B cell (primary cell): ENCODE results near the gene OLAH. TPM values are rescaled to one million over a fixed set of nuclear protein-coding genes. Genes with fewer than 3 reads are reported as not detected.

Experiments used
- ATAC-seq: fragments of 200-7000 bp; cut with Tn5 transposase; one replicate; pipeline ENCODE4 v1.10.0; 2021; ENCODE audit warnings: low read depth, mild to moderate bottlenecking, moderate number of reproducible peaks, moderate library complexity
- CTCF ChIA-PET: fragments of 350-600 bp; sonication (Branson Sonifier 250); formaldehyde crosslinking; loops from one replicate; lab custom pipeline; 2021; ENCODE audit warnings: antibody characterized with exemption, inconsistent platforms; lab: Charles Lee
- POLR2A ChIA-PET: fragments of 350-600 bp; sonication (Branson Sonifier 250); formaldehyde crosslinking; loops from one replicate; lab custom pipeline; 2021; ENCODE audit warnings: antibody characterized with exemption; lab: Charles Lee
- DNase-seq: peaks from one replicate; pipeline ENCODE4 v3.0.0; 2013
- H2AFZ ChIP-seq: 2 replicates; pipeline ENCODE4 v1.6.1; 2012; ENCODE audit warnings: mild to moderate bottlenecking, low read depth, low read length; ENCODE audit not compliant: insufficient read depth, poor library complexity, severe bottlenecking
- H3K27ac ChIP-seq, 2 donors: 1 replicate in 1 of 2; 2 replicates in 1 of 2; pipeline ENCODE4 v1.5.1; 2012 to 2013; ENCODE audit warnings: low read length in 2 of 2, mild to moderate bottlenecking in 2 of 2, moderate library complexity in 1 of 2
- H3K27me3 ChIP-seq, 4 experiments: fragments of 200-600 bp in 1 of 4; sonication (generic) in 1 of 4; replicated peaks in 1 of 4; 1 replicate in 2 of 4; 2 replicates in 2 of 4; pipeline versions ENCODE4 v1.6.1 to v1.7.0; 2013 to 2016; ENCODE audit warnings: low read length in 3 of 4, mild to moderate bottlenecking in 2 of 4, mixed read lengths in 1 of 4, moderate library complexity in 1 of 4; ENCODE audit not compliant: insufficient read depth in 4 of 4, control insufficient read depth in 3 of 4; ENCODE audit errors: control extremely low read depth in 1 of 4
- H3K36me3 ChIP-seq, 2 experiments: replicated peaks in 1 of 2; 1 replicate in 1 of 2; 2 replicates in 1 of 2; pipeline versions ENCODE4 v1.6.1 to v1.7.1; 2013; ENCODE audit warnings: low read length in 1 of 2; ENCODE audit not compliant: insufficient read depth in 2 of 2, control insufficient read depth in 1 of 2; ENCODE audit errors: control extremely low read depth in 1 of 2, extremely low read depth in 1 of 2
- H3K4me1 ChIP-seq, 2 donors: fragments of 200-600 bp in 1 of 2; sonication (generic) in 1 of 2; 1 replicate in 1 of 2; 2 replicates in 1 of 2; pipeline versions ENCODE4 v1.5.1 to v1.6.1; 2013 to 2017; ENCODE audit warnings: low read length in 2 of 2; ENCODE audit not compliant: control insufficient read depth in 2 of 2, insufficient read depth in 2 of 2
- H3K4me2 ChIP-seq: replicated peaks from 2 replicates; pipeline ENCODE3; 2012; ENCODE audit warnings: mild to moderate bottlenecking, low read depth, low read length; ENCODE audit not compliant: poor library complexity, severe bottlenecking
- H3K4me3 ChIP-seq, 5 experiments: fragments of 200-600 bp in 1 of 5; sonication (generic) in 1 of 5; 1 replicate in 3 of 5; 2 replicates in 2 of 5; pipeline versions ENCODE4 v1.5.1 to v1.7.0; 2011 to 2016; ENCODE audit warnings: low read length in 4 of 5, mild to moderate bottlenecking in 4 of 5, low read depth in 2 of 5, control low read depth in 1 of 5, moderate library complexity in 1 of 5; ENCODE audit not compliant: insufficient read depth in 1 of 5; ENCODE audit errors: control extremely low read depth in 1 of 5, extremely low read depth in 1 of 5
- H3K79me2 ChIP-seq: fragments of 200-600 bp; sonication (generic); one replicate; pipeline ENCODE4 v1.6.0; 2016; ENCODE audit warnings: low read length; ENCODE audit not compliant: control insufficient read depth, insufficient read depth
- H3K9ac ChIP-seq: fragments of 200-600 bp; sonication (generic); 2 replicates; pipeline ENCODE4 v1.6.1; 2017; ENCODE audit warnings: mild to moderate bottlenecking, low read length, moderate library complexity
- H3K9me3 ChIP-seq, 3 donors: one replicate each; pipeline versions ENCODE4 v1.6.1 to v1.7.1; 2013; ENCODE audit warnings: low read length in 2 of 3; ENCODE audit not compliant: control insufficient read depth in 2 of 3, insufficient read depth in 1 of 3; ENCODE audit errors: control extremely low read depth in 1 of 3
- H4K20me1 ChIP-seq: 2 replicates; pipeline ENCODE4 v1.6.0; 2012; ENCODE audit warnings: mild to moderate bottlenecking, low read length; ENCODE audit not compliant: insufficient read depth, control insufficient read depth, poor library complexity, severe bottlenecking
- H3K27ac Mint-ChIP-seq: one replicate; pipeline ENCODE4 v1.8.0; 2021; ENCODE audit warnings: mixed read lengths
- H3K27me3 Mint-ChIP-seq: one replicate; pipeline ENCODE4 v1.8.0; 2021; ENCODE audit warnings: mixed read lengths
- H3K4me1 Mint-ChIP-seq: one replicate; pipeline ENCODE4 v1.8.0; 2021; ENCODE audit warnings: mixed read lengths
- H3K4me3 Mint-ChIP-seq: one replicate; pipeline ENCODE4 v1.8.0; 2021; ENCODE audit warnings: mixed read lengths
- H3K9me3 Mint-ChIP-seq: one replicate; pipeline ENCODE4 v1.8.0; 2022; ENCODE audit warnings: mixed read lengths; ENCODE audit not compliant: insufficient read depth
- CTCF ChIP-seq: fragments of 200-600 bp; IDR thresholded peaks from one replicate; pipeline ENCODE4 v1.8.0; 2022; ENCODE audit warnings: antibody characterized with exemption, mild to moderate bottlenecking
- EZH2 ChIP-seq: IDR thresholded peaks from 2 replicates; pipeline ENCODE4 v1.6.1; 2012; ENCODE audit warnings: borderline replicate concordance, low read depth, mild to moderate bottlenecking, moderate library complexity, low read length; ENCODE audit not compliant: insufficient read depth, poor library complexity, severe bottlenecking
- WGBS: methylation state at CpG from one replicate; pipeline ENCODE4 v1.1.5; 2013; ENCODE audit warnings: missing lambda C conversion rate; ENCODE audit not compliant: insufficient coverage; 5-methylcytosine and 5-hydroxymethylcytosine counted together
- intact Hi-C: fragments of 100-400 bp; cut with micrococcal nuclease; formaldehyde crosslinking; loops from one replicate; pipeline ENCODE4 v1.10.0; 2022
- polyA plus RNA-seq: library from polyadenylated mRNA; depleted of rRNA; stranded (reverse); fragments of >200 nt; gene quantifications from 2 replicates; pipeline ENCODE4 v1.2.3, GENCODE V29; 2012
- total RNA-seq, 2 donors: library from RNA; stranded (reverse); fragments of 120-200 nt in 1 of 2; gene quantifications; 1 replicate in 1 of 2; 2 replicates in 1 of 2; pipeline versions ENCODE4 v1.2.3 to v1.2.4, GENCODE V29; 2013 to 2022

The OLAH gene
- total and polyA plus RNA-seq, 2 donors (not counting 1 experiment from before 2014, with no cell fraction given), result not detected

- TF ChIP-seq EZH2 (no peak), CTCF (no peak)
- no peak for DNase-seq
- H4K20me1 ChIP-seq, result no peaks in the 10 kb centered on the region
- H3K79me2 ChIP-seq, result no peaks in the 10 kb centered on the region
- POLR2A ChIA-PET, result no interaction called here
- 93% methylated on average over 3 of the region's 5 CpGs for WGBS
- H3K9me3 ChIP-seq, result peaks cover 0 to 6% (median 3%) of the 10 kb centered on the region in 3 donors
- no peak overlapping the region for H3K27ac Mint-ChIP-seq
- H3K4me3 ChIP-seq, result no peak overlapping the region
- no peak overlapping the region for H3K4me3 Mint-ChIP-seq
- no peak overlapping the region for H3K9ac ChIP-seq
- CTCF ChIA-PET, result no interaction called here
- H3K4me1 ChIP-seq, result no peaks in the 10 kb centered on the region
- H3K4me2 ChIP-seq, result no peak overlapping the region
- ATAC-seq, result no peak
- H3K4me1 Mint-ChIP-seq, result no peaks in the 10 kb centered on the region
- H3K27me3 ChIP-seq, result peaks cover 0 to 8% (median 2%) of the 10 kb centered on the region in 4 experiments
- H3K9me3 Mint-ChIP-seq, result no peaks in the 10 kb centered on the region
- peaks cover 28% of the 10 kb centered on the region for H3K27me3 Mint-ChIP-seq
- no peak overlapping the region for H2AFZ ChIP-seq
- H3K36me3 ChIP-seq, result no peaks in the 10 kb centered on the region
- no peak overlapping the region for H3K27ac ChIP-seq
- intact Hi-C loops, result no loop called here
Observed at GRCh38 chr10:15067154-15067553, 23.4 kb downstream of the OLAH start.

- Mint-ChIP-seq H3K27ac (no peak overlapping the region), H3K4me1 (no peaks in the 10 kb centered on the region), H3K9me3 (no peaks in the 10 kb centered on the region), H3K4me3 (no peak overlapping the region), H3K27me3 (peaks cover 28% of the 10 kb centered on the region)
- ChIA-PET POLR2A (no interaction called here), CTCF (no interaction called here)
- H3K9ac ChIP-seq, result no peak overlapping the region
- ATAC-seq, result no peak
- TF ChIP-seq CTCF (no peak), EZH2 (no peak)
- H3K36me3 ChIP-seq, result no peaks in the 10 kb centered on the region
- peaks cover 0 to 6% (median 2%) of the 10 kb centered on the region in 4 experiments for H3K27me3 ChIP-seq
- no peak overlapping the region for H3K27ac ChIP-seq
- H3K4me2 ChIP-seq, result no peak overlapping the region
- intact Hi-C loops, result no loop called here
- no peaks in the 10 kb centered on the region for H4K20me1 ChIP-seq
- H2AFZ ChIP-seq, result no peak overlapping the region
- 100% methylated on average over 2 of the region's 3 CpGs for WGBS
- no peak for DNase-seq
- H3K4me3 ChIP-seq, result no peak overlapping the region
- peaks cover 0 to 6% (median 3%) of the 10 kb centered on the region in 3 donors for H3K9me3 ChIP-seq
- H3K79me2 ChIP-seq, result no peaks in the 10 kb centered on the region
- H3K4me1 ChIP-seq, result no peaks in the 10 kb centered on the region
Observed at GRCh38 chr10:15068802-15069201, 25.1 kb downstream of the OLAH start.
